Pancreas (tissue), 10 donors: ENCODE results near the gene GSTK1. TPM values are rescaled to one million over a fixed set of nuclear protein-coding genes. Genes with fewer than 3 reads are reported as not detected.

Experiments used
- ATAC-seq, 4 donors: fragments of 200-7000 bp; cut with Tn5 transposase; one replicate each; pipeline versions ENCODE4 v1.8.0 to v1.9.1; 2020; ENCODE audit warnings: mild to moderate bottlenecking in 4 of 4, moderate library complexity in 4 of 4
- DNase-seq, 6 donors: peaks; one replicate each; pipeline ENCODE4 v3.0.0-alpha.2; 2020
- FAIRE-seq: peaks from 2 replicates; lab custom pipeline; 2012; peaks lifted over from hg19 to GRCh38; lab: Jason Lieb, UNC
- H3K27ac ChIP-seq, 4 donors: fragments of 200-600 bp; sonication (generic); 1 replicate in 3 of 4; 2 replicates in 1 of 4; pipeline versions ENCODE4 v1.5.0 to v1.8.0; 2020
- H3K27me3 ChIP-seq, 4 donors: fragments of 200-600 bp; one replicate each; pipeline ENCODE4 v1.8.0; 2021
- H3K36me3 ChIP-seq, 3 donors: fragments of 200-600 bp; sonication (generic) in 1 of 3; one replicate each; pipeline versions ENCODE4 v1.5.0 to v1.8.0; 2020 to 2021
- H3K4me1 ChIP-seq, 3 donors: fragments of 200-600 bp; one replicate each; pipeline ENCODE4 v1.8.0; 2021
- H3K4me3 ChIP-seq, 4 donors: fragments of 200-600 bp; sonication (generic) in 2 of 4; one replicate each; pipeline versions ENCODE4 v1.5.0 to v1.8.0; 2020 to 2021
- H3K9me3 ChIP-seq, 4 donors: fragments of 200-600 bp; one replicate each; pipeline ENCODE4 v1.8.0; 2021
- WGBS, 2 donors: extraction: QIAGEN DNeasy Blood & Tissue Kit; methylation state at CpG; one replicate each; pipeline ENCODE4 v1.1.7; 2013; 5-methylcytosine and 5-hydroxymethylcytosine counted together
- intact Hi-C, 3 donors: fragments of 100-400 bp; cut with DNase I; formaldehyde crosslinking; loops; one replicate each; pipeline versions ENCODE4 v1.11.1 to v1.14.2; 2022
- polyA plus RNA-seq, 2 donors: library from polyadenylated mRNA; stranded (reverse); fragments of 200-250 nt; gene quantifications; one replicate each; pipeline ENCODE4 v1.2.3, GENCODE V29; 2013
- total RNA-seq, 6 donors: library from RNA; stranded (reverse); fragmentation: NEBNext Ultra II Directional in 4 of 6; extraction: Animal tissue kit (Norgen Biotek cat#: 25700) in 4 of 6; gene quantifications; one replicate each; pipeline versions ENCODE4 v1.2.1 to v1.2.4, GENCODE V29; 2021 to 2023
- TF ChIP-seq, protein P1 (sequence below), 4 donors: fragments of 200-600 bp; sonication (generic) in 3 of 4; IDR thresholded peaks; one replicate each; pipeline versions ENCODE4 v1.5.0 to v1.8.0; 2021; ENCODE audit warnings: antibody characterized with exemption in 4 of 4
- donor health status: healthy with polysubstance abuse.
- donor health status: DM: no; HTN: no; CAD: no; lungs with moderate emphysema.
- donor health status: DM: no; HTN: no; CAD: no.
- donor health status: control.
- donor health status: control.
- donor health status: Bipolar disorder and iron deficiency.
- donor health status: DM: yes; HTN: yes; CAD: no.
- donor health status: DM: no; HTN: no; CAD: no.
- donor health status: DM: no; HTN: no; CAD: no.
- donor health status: DM: yes; HTN: yes; CAD: no.

The GSTK1 gene
- total and polyA plus RNA-seq, 8 donors = 47.7 to 164 (median 67.4) TPM

DNA sequence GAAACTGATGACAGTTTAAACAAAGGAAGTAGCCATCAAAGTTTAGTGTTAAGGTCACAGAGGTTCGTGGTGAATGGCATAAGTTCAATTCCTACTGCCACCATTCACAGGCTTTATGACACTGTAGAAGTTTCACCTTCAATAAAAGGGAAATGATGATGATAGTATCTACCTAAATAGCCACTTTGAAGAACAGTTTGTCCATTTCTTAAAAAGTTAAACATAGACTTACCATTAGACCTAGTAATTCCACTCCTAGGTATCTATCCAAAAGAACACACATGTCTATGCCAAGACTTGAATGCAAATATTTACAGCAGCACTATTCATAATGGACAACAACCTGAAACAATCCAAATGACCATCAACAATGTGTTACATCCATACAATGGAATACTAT lies 18.9 kb upstream of the GSTK1 start:
- no peak for ATAC-seq
- 30 to 35% methylated on average over 1 of the region's 1 CpG for WGBS, 2 donors
- H3K27me3 ChIP-seq = no peaks in the 10 kb centered on the region
- TF ChIP-seq, protein P1, sequence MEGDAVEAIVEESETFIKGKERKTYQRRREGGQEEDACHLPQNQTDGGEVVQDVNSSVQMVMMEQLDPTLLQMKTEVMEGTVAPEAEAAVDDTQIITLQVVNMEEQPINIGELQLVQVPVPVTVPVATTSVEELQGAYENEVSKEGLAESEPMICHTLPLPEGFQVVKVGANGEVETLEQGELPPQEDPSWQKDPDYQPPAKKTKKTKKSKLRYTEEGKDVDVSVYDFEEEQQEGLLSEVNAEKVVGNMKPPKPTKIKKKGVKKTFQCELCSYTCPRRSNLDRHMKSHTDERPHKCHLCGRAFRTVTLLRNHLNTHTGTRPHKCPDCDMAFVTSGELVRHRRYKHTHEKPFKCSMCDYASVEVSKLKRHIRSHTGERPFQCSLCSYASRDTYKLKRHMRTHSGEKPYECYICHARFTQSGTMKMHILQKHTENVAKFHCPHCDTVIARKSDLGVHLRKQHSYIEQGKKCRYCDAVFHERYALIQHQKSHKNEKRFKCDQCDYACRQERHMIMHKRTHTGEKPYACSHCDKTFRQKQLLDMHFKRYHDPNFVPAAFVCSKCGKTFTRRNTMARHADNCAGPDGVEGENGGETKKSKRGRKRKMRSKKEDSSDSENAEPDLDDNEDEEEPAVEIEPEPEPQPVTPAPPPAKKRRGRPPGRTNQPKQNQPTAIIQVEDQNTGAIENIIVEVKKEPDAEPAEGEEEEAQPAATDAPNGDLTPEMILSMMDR (IDR thresholded peaks at IDR 0.05) = no peak
- no peak for DNase-seq
- H3K4me3 ChIP-seq = no peak overlapping the region
- H3K9me3 ChIP-seq = no peaks in the 10 kb centered on the region
- FAIRE-seq = no peak
- no peaks in the 10 kb centered on the region for H3K36me3 ChIP-seq
- no peak overlapping the region for H3K27ac ChIP-seq
- H3K4me1 ChIP-seq = no peaks in the 10 kb centered on the region
- intact Hi-C loops = loop anchor here (5.0 to 10.0 kb wide), 3 partner anchors 60 to 173 kb away; no protein-coding TSS in a partner anchor

DNA sequence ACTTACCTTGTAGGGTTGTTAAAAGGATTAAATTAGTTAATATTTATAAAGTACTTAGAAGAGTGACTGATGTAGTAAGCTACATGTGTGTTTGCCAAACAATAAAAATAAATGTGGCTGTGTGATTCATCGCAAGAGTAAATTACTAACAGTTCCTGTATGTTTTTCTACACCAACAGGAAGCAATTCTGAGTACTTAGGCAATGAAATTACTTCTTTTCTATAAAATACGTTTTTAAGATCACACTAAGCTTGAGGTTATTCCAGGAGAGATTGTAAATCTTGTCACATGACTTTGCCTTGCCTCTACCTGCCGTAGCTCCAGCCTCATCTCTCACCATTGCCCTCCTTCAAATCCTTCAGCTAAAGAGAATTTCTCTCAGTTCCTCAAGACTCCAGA lies 18.1 kb upstream of the GSTK1 start:
- TF ChIP-seq, protein P1 (IDR thresholded peaks at IDR 0.05) = no peak
- no peaks in the 10 kb centered on the region for H3K36me3 ChIP-seq
- 52 to 61% methylated on average over 3 of the region's 3 CpGs for WGBS, 2 donors
- no peak for DNase-seq
- no peaks in the 10 kb centered on the region for H3K9me3 ChIP-seq
- no peaks in the 10 kb centered on the region for H3K4me1 ChIP-seq
- intact Hi-C loops = loop anchor here in 2 of 3 donors (10.0 kb wide), 1 partner anchor 60 kb away; no protein-coding TSS in a partner anchor
- no peak for ATAC-seq
- H3K4me3 ChIP-seq = no peak overlapping the region
- H3K27me3 ChIP-seq = no peaks in the 10 kb centered on the region
- FAIRE-seq = no peak
- H3K27ac ChIP-seq = no peak overlapping the region

DNA sequence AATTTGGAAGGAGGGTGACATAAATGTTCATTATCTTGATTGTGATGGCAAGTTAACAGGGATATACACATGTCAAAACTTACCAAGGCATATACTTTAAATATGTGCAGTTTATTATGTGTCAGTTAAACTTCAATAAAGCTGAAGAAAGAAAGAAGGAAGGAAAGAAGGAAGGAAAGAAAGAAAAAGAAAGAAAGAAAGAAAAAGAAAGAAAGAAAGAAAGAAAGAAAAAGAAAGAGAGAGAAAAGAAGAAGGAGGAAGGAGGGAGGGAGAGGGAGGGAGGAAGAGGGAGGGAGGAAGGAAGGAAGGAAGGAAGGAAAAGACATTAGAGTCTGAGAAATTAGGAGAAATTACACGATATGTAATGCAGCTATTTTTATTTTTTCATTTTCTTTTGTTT lies 15.9 kb upstream of the GSTK1 start:
- ATAC-seq (no peak), DNase-seq (no peak), FAIRE-seq (no peak)
- Histone ChIP-seq H3K4me1 (no peaks in the 10 kb centered on the region), H3K36me3 (no peaks in the 10 kb centered on the region), H3K27ac (no peak overlapping the region), H3K27me3 (no peaks in the 10 kb centered on the region), H3K9me3 (no peaks in the 10 kb centered on the region), H3K4me3 (no peak overlapping the region)
- TF ChIP-seq, protein P1 (IDR thresholded peaks at IDR 0.05) = no peak
- intact Hi-C loops = loop anchor here in 2 of 3 donors (10.0 kb wide), 1 partner anchor 57 kb away; no protein-coding TSS in a partner anchor
- WGBS, 2 donors = 37 to 85% methylated on average over 1 of the region's 1 CpG

DNA sequence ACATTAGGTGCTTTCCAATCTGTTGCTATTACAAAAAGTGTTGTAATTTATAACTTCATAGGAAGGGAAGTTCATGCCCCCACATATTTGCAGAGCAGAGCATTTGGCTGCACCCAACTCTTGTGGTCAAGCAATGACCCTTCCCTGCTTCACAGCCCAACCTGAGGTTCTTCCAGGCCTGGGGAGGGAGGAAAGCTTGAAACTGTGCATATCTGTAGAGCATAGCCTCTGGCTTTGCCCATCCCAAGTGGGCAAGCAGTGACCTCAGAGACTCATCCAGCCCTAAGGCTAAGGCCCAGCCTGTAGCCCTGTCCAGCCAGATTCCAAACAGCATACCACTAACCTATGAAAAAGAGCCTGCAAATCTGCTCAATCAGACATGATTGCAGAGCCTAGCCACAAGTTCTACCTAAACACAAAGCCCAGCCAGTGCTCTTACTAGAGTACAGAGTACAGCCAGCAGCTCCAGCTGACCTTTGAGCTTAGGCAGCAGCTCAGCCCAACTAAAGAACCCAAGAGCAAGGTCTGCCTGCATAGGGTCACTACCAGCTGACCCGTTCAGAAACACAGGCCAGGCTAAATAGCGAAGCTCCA lies 14.4 kb upstream of the GSTK1 start:
- 53 to 61% methylated on average over 2 of the region's 2 CpGs for WGBS, 2 donors
- Histone ChIP-seq H3K36me3 (no peaks in the 10 kb centered on the region), H3K4me3 (no peak overlapping the region), H3K9me3 (no peaks in the 10 kb centered on the region), H3K27me3 (no peaks in the 10 kb centered on the region), H3K4me1 (no peaks in the 10 kb centered on the region), H3K27ac (no peak overlapping the region)
- DNase-seq = peak in 1 of 6 donors; percentile 11
- intact Hi-C loops = loop anchor here in 2 of 3 donors (10.0 kb wide), 1 partner anchor 56 kb away; no protein-coding TSS in a partner anchor
- ATAC-seq = peak; percentile 43 to 75 (median 53)
- no peak for FAIRE-seq
- TF ChIP-seq, protein P1 (IDR thresholded peaks at IDR 0.05) = no peak

DNA sequence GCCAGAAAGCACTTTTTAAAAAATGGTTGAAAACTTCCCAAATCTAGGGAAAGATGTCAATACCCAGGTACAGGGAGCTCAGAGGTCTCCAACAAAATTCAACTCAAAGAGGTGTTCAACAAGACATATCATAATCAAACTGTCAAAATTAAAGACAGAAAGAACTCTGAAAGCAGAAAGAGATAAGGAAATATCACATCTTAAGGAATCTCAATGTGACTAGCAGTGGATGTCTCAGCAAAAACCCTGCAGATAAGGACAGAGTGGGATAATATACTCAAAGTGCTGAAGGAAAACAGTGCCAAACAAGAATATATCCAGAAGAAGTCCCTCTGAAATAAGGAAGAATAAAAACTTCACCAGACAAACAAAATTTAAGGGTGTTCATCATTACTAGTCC lies 13.0 kb upstream of the GSTK1 start:
- TF ChIP-seq, protein P1 (IDR thresholded peaks at IDR 0.05) = no peak
- FAIRE-seq (no peak), ATAC-seq (no peak), DNase-seq (no peak)
- H3K27ac ChIP-seq = no peak overlapping the region
- no peak overlapping the region for H3K4me3 ChIP-seq
- no peaks in the 10 kb centered on the region for H3K36me3 ChIP-seq
- H3K27me3 ChIP-seq = no peaks in the 10 kb centered on the region
- intact Hi-C loops = no loop called here
- H3K9me3 ChIP-seq = no peaks in the 10 kb centered on the region
- no peaks in the 10 kb centered on the region for H3K4me1 ChIP-seq
